Activated CD4-positive, CD25-positive, alpha-beta regulatory T cell treated with anti-CD3 and anti-CD28 coated beads, Interleukin-2, amount 50 U/mL, for 24 hours (primary cell): Measurements from ENCODE around the gene ATCAY.
"Not testable (repeated sequence)": the region's sequence is repeated elsewhere in the genome, so short reads cannot be mapped to it uniquely, and the experiment has no call there.

Experiments used
- ATAC-seq, 2 donors: fragments of 150-1000 bp; cut with Tn5 transposase; one replicate each; pipeline ENCODE4 v1.10.0; 2021; ENCODE audit warnings: mild to moderate bottlenecking in 1 of 2, moderate library complexity in 1 of 2

ATCAY gene

GRCh38 chr19:3857449-3858003 is 23.0 kb upstream of the ATCAY start:
- ATAC-seq, result no peak

GRCh38 chr19:3860499-3860898 is 20.0 kb upstream of the ATCAY start:
- no peak for ATAC-seq

- no peak for ATAC-seq
Measured at GRCh38 chr19:3862826-3863500, 17.5 kb upstream of the ATCAY start.

GRCh38 chr19:3863648-3864047 is 16.8 kb upstream of the ATCAY start:
- ATAC-seq, result no peak

- no peak for ATAC-seq
Measured at GRCh38 chr19:3866910-3867638, 13.4 kb upstream of the ATCAY start.

- no peak for ATAC-seq
Measured at GRCh38 chr19:3867971-3868769, 12.3 kb upstream of the ATCAY start.

- ATAC-seq, result no peak
Measured at GRCh38 chr19:3868770-3869456, 11.6 kb upstream of the ATCAY start, which contains the start of gene ZFR2. TSS of gene ZFR2 (minus strand) at chr19:3869038. CDS start at chr19:3869017, 21 bp downstream.

- no peak for ATAC-seq
Measured at GRCh38 chr19:3873151-3873550, 7.3 kb upstream of the ATCAY start.

GRCh38 chr19:3874695-3875094 is 5.8 kb upstream of the ATCAY start:
- not testable (repeated sequence) for ATAC-seq

GRCh38 chr19:3879656-3880055 is 829 bp upstream of the ATCAY start:
- no peak for ATAC-seq

GRCh38 chr19:3881272-3882040 is 971 bp downstream of the ATCAY start:
- no peak for ATAC-seq

GRCh38 chr19:3882041-3882384 is 1.5 kb downstream of the ATCAY start:
- ATAC-seq, result no peak

- ATAC-seq, result no peak
Measured at GRCh38 chr19:3890591-3890990, 10.1 kb downstream of the ATCAY start.

- no peak for ATAC-seq
Measured at GRCh38 chr19:3893509-3894179, 13.2 kb downstream of the ATCAY start.

- not testable (repeated sequence) for ATAC-seq
Measured at GRCh38 chr19:3894959-3895358, 14.5 kb downstream of the ATCAY start.

GRCh38 chr19:3895788-3896187 is 15.3 kb downstream of the ATCAY start:
- no peak for ATAC-seq

GRCh38 chr19:3897936-3898335 is 17.5 kb downstream of the ATCAY start:
- no peak for ATAC-seq

- ATAC-seq, result no peak
Measured at GRCh38 chr19:3898426-3898825, 17.9 kb downstream of the ATCAY start.

- no peak for ATAC-seq
Measured at GRCh38 chr19:3899531-3900294, 19.2 kb downstream of the ATCAY start.

GRCh38 chr19:3902317-3902973 is 22.0 kb downstream of the ATCAY start:
- no peak for ATAC-seq
